ENCODE data around the gene ZPLD1.

Gene ZPLD1

GRCh38 chr3:102451543-102451942, 16.7 kb downstream of the ZPLD1 start:
- H3K9me3 ChIP-seq (ENCODE audit: control insufficient read depth, low read length), result no peaks in the 10 kb centered on the region
- TF ChIP-seq CTCF (IDR thresholded peaks at IDR 0.05), result no peak
- H3K27ac ChIP-seq, result no peak overlapping the region
- no peak overlapping the region for H3K4me3 ChIP-seq (ENCODE audit: low read depth, low read length)
- H3K4me1 ChIP-seq, result no peaks in the 10 kb centered on the region
- H3K79me2 ChIP-seq, result no peaks in the 10 kb centered on the region
- no peak overlapping the region for H3K4me2 ChIP-seq (ENCODE audit: low read length)
- no peaks in the 10 kb centered on the region for H3K27me3 ChIP-seq (ENCODE audit: control insufficient read depth, insufficient read depth, low read length)
- H3K36me3 ChIP-seq (ENCODE audit: control insufficient read depth, insufficient read depth, low read length), result no peaks in the 10 kb centered on the region
- no peak overlapping the region for H3K9ac ChIP-seq
- H2AFZ ChIP-seq, result no peak overlapping the region

- no peak for TF ChIP-seq CTCF (IDR thresholded peaks at IDR 0.05)
- no peaks in the 10 kb centered on the region for H3K79me2 ChIP-seq
- no peaks in the 10 kb centered on the region for H3K36me3 ChIP-seq (ENCODE audit: control insufficient read depth, insufficient read depth, low read length)
- no peaks in the 10 kb centered on the region for H3K4me1 ChIP-seq
- H3K4me2 ChIP-seq (ENCODE audit: low read length), result no peak overlapping the region
- H2AFZ ChIP-seq, result no peak overlapping the region
- no peaks in the 10 kb centered on the region for H3K27me3 ChIP-seq (ENCODE audit: control insufficient read depth, insufficient read depth, low read length)
- H3K9ac ChIP-seq, result no peak overlapping the region
- H3K9me3 ChIP-seq (ENCODE audit: control insufficient read depth, low read length), result no peaks in the 10 kb centered on the region
- H3K4me3 ChIP-seq (ENCODE audit: low read depth, low read length), result no peak overlapping the region
- H3K27ac ChIP-seq, result no peak overlapping the region
These were observed 19.4 kb downstream of the ZPLD1 start for GRCh38 chr3:102454181-102454580.

GRCh38 chr3:102457644-102458043, 22.8 kb downstream of the ZPLD1 start:
- H3K4me3 ChIP-seq (ENCODE audit: low read depth, low read length), result no peak overlapping the region
- H3K27me3 ChIP-seq (ENCODE audit: control insufficient read depth, insufficient read depth, low read length), result no peaks in the 10 kb centered on the region
- H3K4me1 ChIP-seq, result no peaks in the 10 kb centered on the region
- no peak overlapping the region for H2AFZ ChIP-seq
- no peaks in the 10 kb centered on the region for H3K79me2 ChIP-seq
- H3K9ac ChIP-seq, result no peak overlapping the region
- H3K9me3 ChIP-seq (ENCODE audit: control insufficient read depth, low read length), result no peaks in the 10 kb centered on the region
- TF ChIP-seq CTCF (IDR thresholded peaks at IDR 0.05), result no peak
- H3K27ac ChIP-seq, result no peak overlapping the region
- H3K4me2 ChIP-seq (ENCODE audit: low read length), result no peak overlapping the region
- no peaks in the 10 kb centered on the region for H3K36me3 ChIP-seq (ENCODE audit: control insufficient read depth, insufficient read depth, low read length)

GRCh38 chr3:102460579-102460978, 25.8 kb downstream of the ZPLD1 start:
- Histone ChIP-seq H3K9me3 (ENCODE audit: control insufficient read depth, low read length) (no peaks in the 10 kb centered on the region), H3K79me2 (no peaks in the 10 kb centered on the region), H2AFZ (no peak overlapping the region), H3K36me3 (ENCODE audit: control insufficient read depth, insufficient read depth, low read length) (no peaks in the 10 kb centered on the region), H3K9ac (no peak overlapping the region), H3K27me3 (ENCODE audit: control insufficient read depth, insufficient read depth, low read length) (no peaks in the 10 kb centered on the region), H3K4me2 (ENCODE audit: low read length) (no peak overlapping the region), H3K4me3 (ENCODE audit: low read depth, low read length) (no peak overlapping the region), H3K4me1 (no peaks in the 10 kb centered on the region), H3K27ac (no peak overlapping the region)
- no peak for TF ChIP-seq CTCF (IDR thresholded peaks at IDR 0.05)

- H3K36me3 ChIP-seq (ENCODE audit: control insufficient read depth, insufficient read depth, low read length), result no peaks in the 10 kb centered on the region
- TF ChIP-seq CTCF (IDR thresholded peaks at IDR 0.05), result no peak
These were observed 29.4 kb downstream of the ZPLD1 start for GRCh38 chr3:102464261-102464660.

More at GRCh38 chr3:102464261-102464660, 29.4 kb downstream of the ZPLD1 start:
- Histone ChIP-seq H3K9me3 (ENCODE audit: control insufficient read depth, low read length) (no peaks in the 10 kb centered on the region), H3K27ac (no peak overlapping the region), H3K4me1 (no peaks in the 10 kb centered on the region), H3K4me2 (ENCODE audit: low read length) (no peak overlapping the region), H3K4me3 (ENCODE audit: low read depth, low read length) (no peak overlapping the region), H2AFZ (no peak overlapping the region), H3K79me2 (no peaks in the 10 kb centered on the region), H3K9ac (no peak overlapping the region), H3K27me3 (ENCODE audit: control insufficient read depth, insufficient read depth, low read length) (no peaks in the 10 kb centered on the region)
